GM23338 (cell line): Measurements from ENCODE around the gene HAO1. TPM values are rescaled to one million over a fixed set of nuclear protein-coding genes. Genes with fewer than 3 reads are reported as not detected.

Experiments used
- ATAC-seq: fragments of 200-7000 bp; cut with Tn5 transposase; 3 replicates; pipeline ENCODE4 v1.9.1; 2020
- DNase-seq: peaks from one replicate; pipeline ENCODE4 v3.0.0-alpha.2; 2015; ENCODE audit warnings: low spot score
- H2AFZ ChIP-seq: fragments of 200-600 bp; sonication (generic); 2 replicates; pipeline ENCODE4 v1.8.0; 2016; ENCODE audit warnings: antibody characterized with exemption, mild to moderate bottlenecking, moderate library complexity
- H3F3A ChIP-seq: fragments of 200-600 bp; sonication (generic); replicated peaks from 2 replicates; pipeline ENCODE4 v1.8.0; 2017; ENCODE audit warnings: antibody characterized with exemption, mixed run types, low read depth
- H3K27ac ChIP-seq: fragments of 200-600 bp; sonication (generic); 2 replicates; pipeline ENCODE4 v1.6.1; 2016; ENCODE audit warnings: low read depth
- H3K27me3 ChIP-seq: fragments of 200-600 bp; sonication (generic); 2 replicates; pipeline ENCODE4 v1.8.0; 2016; ENCODE audit warnings: mild to moderate bottlenecking, mixed run types, moderate library complexity; ENCODE audit not compliant: insufficient read depth
- H3K36me3 ChIP-seq: fragments of 200-600 bp; sonication (generic); 2 replicates; pipeline ENCODE4 v1.8.0; 2016; ENCODE audit warnings: mild to moderate bottlenecking; ENCODE audit not compliant: insufficient read depth
- H3K4me1 ChIP-seq: fragments of 200-600 bp; sonication (generic); 2 replicates; pipeline ENCODE4 v1.8.0; 2016; ENCODE audit warnings: mild to moderate bottlenecking, moderate library complexity; ENCODE audit not compliant: insufficient read depth
- H3K4me2 ChIP-seq: fragments of 200-600 bp; sonication (generic); 2 replicates; pipeline ENCODE4 v1.7.1; 2017; ENCODE audit warnings: mixed run types
- H3K4me3 ChIP-seq: fragments of 200-600 bp; sonication (generic); 2 replicates; pipeline ENCODE4 v1.6.1; 2016; ENCODE audit warnings: mixed run types
- H3K79me2 ChIP-seq: fragments of 200-600 bp; sonication (generic); replicated peaks from 2 replicates; pipeline ENCODE4 v1.8.0; 2017; ENCODE audit warnings: mild to moderate bottlenecking; ENCODE audit not compliant: insufficient read depth
- H3K9me2 ChIP-seq: fragments of 200-600 bp; sonication (generic); 2 replicates; pipeline ENCODE4 v1.8.0; 2017; ENCODE audit not compliant: insufficient read depth
- H4K20me1 ChIP-seq: fragments of 200-600 bp; sonication (generic); replicated peaks from 2 replicates; pipeline ENCODE4 v1.8.0; 2017; ENCODE audit warnings: mild to moderate bottlenecking; ENCODE audit not compliant: insufficient read depth
- H3K27ac Mint-ChIP-seq: 2 replicates; pipeline ENCODE4 v1.8.0; 2020; ENCODE audit warnings: inconsistent platforms, mild to moderate bottlenecking, moderate library complexity, mixed read lengths
- H3K27me3 Mint-ChIP-seq: 3 replicates; pipeline ENCODE4 v1.8.0; 2022; ENCODE audit warnings: low read depth, mild to moderate bottlenecking, moderate library complexity, mixed read lengths, inconsistent platforms; ENCODE audit not compliant: insufficient read depth, poor library complexity
- H3K36me3 Mint-ChIP-seq: 3 replicates; pipeline ENCODE4 v1.8.0; 2021; ENCODE audit warnings: low read depth, mild to moderate bottlenecking, inconsistent platforms, moderate library complexity, mixed read lengths
- H3K4me1 Mint-ChIP-seq: 3 replicates; pipeline ENCODE4 v1.8.0; 2020; ENCODE audit warnings: mild to moderate bottlenecking, inconsistent platforms, mixed read lengths
- H3K4me3 Mint-ChIP-seq: 3 replicates; pipeline ENCODE4 v1.8.0; 2021; ENCODE audit warnings: moderate library complexity, mild to moderate bottlenecking, inconsistent platforms, mixed read lengths
- H3K9me3 Mint-ChIP-seq: 3 replicates; pipeline ENCODE4 v1.8.0; 2020; ENCODE audit warnings: moderate library complexity, mild to moderate bottlenecking, inconsistent platforms, mixed read lengths
- CREB1 ChIP-seq: fragments of 250-450 bp; sonication (Bioruptor Pico); IDR thresholded peaks from 2 replicates; pipeline ENCODE4 v1.5.0; 2020; ENCODE audit warnings: low read depth, mild to moderate bottlenecking, moderate library complexity
- CTCF ChIP-seq, 2 experiments: fragments of 200-600 bp in 1 of 2; sonication (generic) in 1 of 2; conservative IDR thresholded peaks; 2 replicates each; pipeline versions ENCODE4 v1.5.1 to v1.6.1; 2016 to 2017; ENCODE audit warnings: antibody characterized with exemption in 2 of 2, low read depth in 2 of 2, mild to moderate bottlenecking in 2 of 2, moderate library complexity in 1 of 2
- ETS1 ChIP-seq: IDR thresholded peaks from 2 replicates; pipeline ENCODE4 v1.6.1; 2016; ENCODE audit warnings: antibody characterized with exemption
- EZH2 ChIP-seq: fragments of 200-600 bp; sonication (generic); IDR thresholded peaks from one replicate; pipeline ENCODE4 v1.8.0; 2017; ENCODE audit warnings: antibody characterized with exemption, mild to moderate bottlenecking, low read depth; ENCODE audit not compliant: unreplicated experiment
- EZH2phosphoT487 ChIP-seq: fragments of 200-600 bp; sonication (generic); IDR thresholded peaks from one replicate; pipeline ENCODE4 v1.8.1; 2018; ENCODE audit warnings: antibody characterized with exemption; ENCODE audit not compliant: unreplicated experiment
- JUNB ChIP-seq: IDR thresholded peaks from one replicate; pipeline ENCODE4 v1.6.1; 2016; ENCODE audit warnings: antibody characterized with exemption; ENCODE audit not compliant: unreplicated experiment
- NANOG ChIP-seq: IDR thresholded peaks from 2 replicates; pipeline ENCODE4 v1.6.1; 2016; ENCODE audit warnings: antibody characterized with exemption, borderline replicate concordance
- POLR2AphosphoS5 ChIP-seq: IDR thresholded peaks from 2 replicates; pipeline ENCODE4 v1.6.1; 2016; ENCODE audit warnings: antibody characterized with exemption, low read depth
- STAT1 ChIP-seq: IDR thresholded peaks from one replicate; pipeline ENCODE4 v1.6.1; 2016; ENCODE audit warnings: antibody characterized with exemption; ENCODE audit not compliant: unreplicated experiment
- ZNF114 ChIP-seq: fragments of 250-450 bp; sonication (Bioruptor Pico); IDR thresholded peaks from 2 replicates; pipeline ENCODE4 v1.5.0; 2020; ENCODE audit warnings: mild to moderate bottlenecking, moderate library complexity
- ZNF331 ChIP-seq: fragments of 250-450 bp; sonication (Bioruptor Pico); IDR thresholded peaks from 2 replicates; pipeline ENCODE4 v1.5.0; 2020; ENCODE audit warnings: low read depth, mild to moderate bottlenecking, moderate library complexity
- polyA plus RNA-seq: library from polyadenylated mRNA; unstranded; fragments of >200 nt; fragmentation: Nextera tagmentation; extraction: Ambion mirVana; gene quantifications from 2 replicates; pipeline ENCODE4 v1.2.1, GENCODE V29; 2016
- total RNA-seq: library from RNA; depleted of rRNA; stranded (reverse); fragments of >200 nt; shearing (Covaris generic); gene quantifications from 2 replicates; pipeline ENCODE4 v1.2.3, GENCODE V29; 2014
- TF ChIP-seq, protein P1 (sequence below): fragments of 250-450 bp; sonication (Bioruptor Pico); IDR thresholded peaks from 2 replicates; pipeline ENCODE4 v1.5.0; 2020; ENCODE audit warnings: mild to moderate bottlenecking, moderate library complexity
- TF ChIP-seq, protein P2 (sequence below): IDR thresholded peaks from one replicate; pipeline ENCODE4 v1.6.1; 2018; ENCODE audit warnings: antibody characterized with exemption; ENCODE audit not compliant: unreplicated experiment

HAO1 gene
- total and polyA plus RNA-seq, 2 experiments from 2014 or later: not detected

DNA sequence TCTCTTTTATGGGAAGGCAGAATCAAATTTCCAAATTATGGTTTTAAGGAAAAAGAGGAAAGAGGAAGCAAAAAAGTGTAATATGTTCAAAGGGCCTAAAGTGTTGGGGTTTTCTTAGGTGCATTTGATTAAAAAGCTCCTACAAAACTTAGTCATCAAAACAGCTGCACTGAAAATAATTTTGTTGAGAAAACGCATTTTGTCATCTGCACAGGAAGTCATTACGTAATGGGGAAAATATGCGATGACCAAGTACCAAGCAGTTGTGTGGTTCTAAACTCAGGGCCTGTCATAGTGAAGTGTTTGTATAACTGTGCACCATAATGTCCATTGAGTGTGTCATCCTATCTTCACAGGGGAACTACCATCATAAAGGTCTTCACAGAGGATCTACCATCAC, 15.6 kb downstream of the HAO1 start:
- Histone ChIP-seq H3K4me3 (no peak overlapping the region), H3K27ac (no peak overlapping the region), H4K20me1 (no peaks in the 10 kb centered on the region), H3K79me2 (no peaks in the 10 kb centered on the region), H3K9me2 (no peaks in the 10 kb centered on the region), H3K36me3 (no peaks in the 10 kb centered on the region), H3F3A (no peaks in the 10 kb centered on the region), H3K4me1 (no peaks in the 10 kb centered on the region), H3K4me2 (no peak overlapping the region), H2AFZ (no peak overlapping the region), H3K27me3 (no peaks in the 10 kb centered on the region)
- TF ChIP-seq CREB1 (CRISPR knock-in tag) (no peak), ZNF114 (no peak), NANOG (no peak), JUNB (no peak), EZH2 (no peak), ETS1 (no peak), CTCF (conservative IDR thresholded peaks at IDR 0.05; ENCODE audit: low read depth in 2 of 2) (no peak), STAT1 (no peak), POLR2AphosphoS5 (no peak), EZH2phosphoT487 (no peak), ZNF331 (CRISPR knock-in tag) (no peak)
- TF ChIP-seq, protein P1, sequence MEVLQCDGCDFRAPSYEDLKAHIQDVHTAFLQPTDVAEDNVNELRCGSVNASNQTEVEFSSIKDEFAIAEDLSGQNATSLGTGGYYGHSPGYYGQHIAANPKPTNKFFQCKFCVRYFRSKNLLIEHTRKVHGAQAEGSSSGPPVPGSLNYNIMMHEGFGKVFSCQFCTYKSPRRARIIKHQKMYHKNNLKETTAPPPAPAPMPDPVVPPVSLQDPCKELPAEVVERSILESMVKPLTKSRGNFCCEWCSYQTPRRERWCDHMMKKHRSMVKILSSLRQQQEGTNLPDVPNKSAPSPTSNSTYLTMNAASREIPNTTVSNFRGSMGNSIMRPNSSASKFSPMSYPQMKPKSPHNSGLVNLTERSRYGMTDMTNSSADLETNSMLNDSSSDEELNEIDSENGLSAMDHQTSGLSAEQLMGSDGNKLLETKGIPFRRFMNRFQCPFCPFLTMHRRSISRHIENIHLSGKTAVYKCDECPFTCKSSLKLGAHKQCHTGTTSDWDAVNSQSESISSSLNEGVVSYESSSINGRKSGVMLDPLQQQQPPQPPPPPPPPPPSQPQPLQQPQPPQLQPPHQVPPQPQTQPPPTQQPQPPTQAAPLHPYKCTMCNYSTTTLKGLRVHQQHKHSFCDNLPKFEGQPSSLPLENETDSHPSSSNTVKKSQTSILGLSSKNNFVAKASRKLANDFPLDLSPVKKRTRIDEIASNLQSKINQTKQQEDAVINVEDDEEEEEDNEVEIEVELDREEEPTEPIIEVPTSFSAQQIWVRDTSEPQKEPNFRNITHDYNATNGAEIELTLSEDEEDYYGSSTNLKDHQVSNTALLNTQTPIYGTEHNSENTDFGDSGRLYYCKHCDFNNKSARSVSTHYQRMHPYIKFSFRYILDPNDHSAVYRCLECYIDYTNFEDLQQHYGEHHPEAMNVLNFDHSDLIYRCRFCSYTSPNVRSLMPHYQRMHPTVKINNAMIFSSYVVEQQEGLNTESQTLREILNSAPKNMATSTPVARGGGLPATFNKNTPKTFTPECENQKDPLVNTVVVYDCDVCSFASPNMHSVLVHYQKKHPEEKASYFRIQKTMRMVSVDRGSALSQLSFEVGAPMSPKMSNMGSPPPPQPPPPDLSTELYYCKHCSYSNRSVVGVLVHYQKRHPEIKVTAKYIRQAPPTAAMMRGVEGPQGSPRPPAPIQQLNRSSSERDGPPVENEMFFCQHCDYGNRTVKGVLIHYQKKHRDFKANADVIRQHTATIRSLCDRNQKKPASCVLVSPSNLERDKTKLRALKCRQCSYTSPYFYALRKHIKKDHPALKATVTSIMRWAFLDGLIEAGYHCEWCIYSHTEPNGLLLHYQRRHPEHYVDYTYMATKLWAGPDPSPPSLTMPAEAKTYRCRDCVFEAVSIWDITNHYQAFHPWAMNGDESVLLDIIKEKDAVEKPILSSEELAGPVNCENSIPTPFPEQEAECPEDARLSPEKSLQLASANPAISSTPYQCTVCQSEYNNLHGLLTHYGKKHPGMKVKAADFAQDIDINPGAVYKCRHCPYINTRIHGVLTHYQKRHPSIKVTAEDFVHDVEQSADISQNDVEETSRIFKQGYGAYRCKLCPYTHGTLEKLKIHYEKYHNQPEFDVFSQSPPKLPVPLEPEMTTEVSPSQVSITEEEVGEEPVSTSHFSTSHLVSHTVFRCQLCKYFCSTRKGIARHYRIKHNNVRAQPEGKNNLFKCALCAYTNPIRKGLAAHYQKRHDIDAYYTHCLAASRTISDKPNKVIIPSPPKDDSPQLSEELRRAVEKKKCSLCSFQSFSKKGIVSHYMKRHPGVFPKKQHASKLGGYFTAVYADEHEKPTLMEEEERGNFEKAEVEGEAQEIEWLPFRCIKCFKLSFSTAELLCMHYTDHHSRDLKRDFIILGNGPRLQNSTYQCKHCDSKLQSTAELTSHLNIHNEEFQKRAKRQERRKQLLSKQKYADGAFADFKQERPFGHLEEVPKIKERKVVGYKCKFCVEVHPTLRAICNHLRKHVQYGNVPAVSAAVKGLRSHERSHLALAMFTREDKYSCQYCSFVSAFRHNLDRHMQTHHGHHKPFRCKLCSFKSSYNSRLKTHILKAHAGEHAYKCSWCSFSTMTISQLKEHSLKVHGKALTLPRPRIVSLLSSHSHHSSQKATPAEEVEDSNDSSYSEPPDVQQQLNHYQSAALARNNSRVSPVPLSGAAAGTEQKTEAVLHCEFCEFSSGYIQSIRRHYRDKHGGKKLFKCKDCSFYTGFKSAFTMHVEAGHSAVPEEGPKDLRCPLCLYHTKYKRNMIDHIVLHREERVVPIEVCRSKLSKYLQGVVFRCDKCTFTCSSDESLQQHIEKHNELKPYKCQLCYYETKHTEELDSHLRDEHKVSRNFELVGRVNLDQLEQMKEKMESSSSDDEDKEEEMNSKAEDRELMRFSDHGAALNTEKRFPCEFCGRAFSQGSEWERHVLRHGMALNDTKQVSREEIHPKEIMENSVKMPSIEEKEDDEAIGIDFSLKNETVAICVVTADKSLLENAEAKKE (CRISPR knock-in tag): no peak
- TF ChIP-seq, protein P2, sequence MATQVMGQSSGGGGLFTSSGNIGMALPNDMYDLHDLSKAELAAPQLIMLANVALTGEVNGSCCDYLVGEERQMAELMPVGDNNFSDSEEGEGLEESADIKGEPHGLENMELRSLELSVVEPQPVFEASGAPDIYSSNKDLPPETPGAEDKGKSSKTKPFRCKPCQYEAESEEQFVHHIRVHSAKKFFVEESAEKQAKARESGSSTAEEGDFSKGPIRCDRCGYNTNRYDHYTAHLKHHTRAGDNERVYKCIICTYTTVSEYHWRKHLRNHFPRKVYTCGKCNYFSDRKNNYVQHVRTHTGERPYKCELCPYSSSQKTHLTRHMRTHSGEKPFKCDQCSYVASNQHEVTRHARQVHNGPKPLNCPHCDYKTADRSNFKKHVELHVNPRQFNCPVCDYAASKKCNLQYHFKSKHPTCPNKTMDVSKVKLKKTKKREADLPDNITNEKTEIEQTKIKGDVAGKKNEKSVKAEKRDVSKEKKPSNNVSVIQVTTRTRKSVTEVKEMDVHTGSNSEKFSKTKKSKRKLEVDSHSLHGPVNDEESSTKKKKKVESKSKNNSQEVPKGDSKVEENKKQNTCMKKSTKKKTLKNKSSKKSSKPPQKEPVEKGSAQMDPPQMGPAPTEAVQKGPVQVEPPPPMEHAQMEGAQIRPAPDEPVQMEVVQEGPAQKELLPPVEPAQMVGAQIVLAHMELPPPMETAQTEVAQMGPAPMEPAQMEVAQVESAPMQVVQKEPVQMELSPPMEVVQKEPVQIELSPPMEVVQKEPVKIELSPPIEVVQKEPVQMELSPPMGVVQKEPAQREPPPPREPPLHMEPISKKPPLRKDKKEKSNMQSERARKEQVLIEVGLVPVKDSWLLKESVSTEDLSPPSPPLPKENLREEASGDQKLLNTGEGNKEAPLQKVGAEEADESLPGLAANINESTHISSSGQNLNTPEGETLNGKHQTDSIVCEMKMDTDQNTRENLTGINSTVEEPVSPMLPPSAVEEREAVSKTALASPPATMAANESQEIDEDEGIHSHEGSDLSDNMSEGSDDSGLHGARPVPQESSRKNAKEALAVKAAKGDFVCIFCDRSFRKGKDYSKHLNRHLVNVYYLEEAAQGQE: no peak
- ATAC-seq (no peak), DNase-seq (no peak)
- no peak overlapping the region for H3K4me3 Mint-ChIP-seq
- H3K27me3 Mint-ChIP-seq: no peaks in the 10 kb centered on the region
- no peak overlapping the region for H3K27ac Mint-ChIP-seq
- no peaks in the 10 kb centered on the region for H3K4me1 Mint-ChIP-seq
- no peaks in the 10 kb centered on the region for H3K36me3 Mint-ChIP-seq
- no peaks in the 10 kb centered on the region for H3K9me3 Mint-ChIP-seq
